Esophagus muscularis mucosa (tissue), 4 donors: ENCODE results near the gene PITRM1.

Experiments
- EP300 ChIP-seq: sonication (generic); formaldehyde crosslinking; IDR thresholded peaks from one replicate; pipeline ENCODE4 v1.6.1; 2017; ENCODE audit warnings: antibody characterized with exemption
- POLR2A ChIP-seq: fragments of 450-650 bp; IDR thresholded peaks from one replicate; pipeline ENCODE4 v1.6.1; 2017; ENCODE audit warnings: antibody characterized with exemption, moderate library complexity, mild to moderate bottlenecking, low read depth
- POLR2AphosphoS5 ChIP-seq, 2 donors: sonication (generic); formaldehyde crosslinking; IDR thresholded peaks; one replicate each; pipeline ENCODE4 v1.6.1; 2017; ENCODE audit warnings: antibody characterized with exemption in 2 of 2
- TF ChIP-seq, protein P1 (sequence below), 3 experiments: fragments of 200-600 bp in 2 of 3; fragments of 450-650 bp in 1 of 3; sonication (generic) in 2 of 3; IDR thresholded peaks; one replicate each; pipeline ENCODE4 v1.5.1; 2017 to 2019; ENCODE audit warnings: antibody characterized with exemption in 3 of 3, mild to moderate bottlenecking in 2 of 3, moderate library complexity in 1 of 3

DNA sequence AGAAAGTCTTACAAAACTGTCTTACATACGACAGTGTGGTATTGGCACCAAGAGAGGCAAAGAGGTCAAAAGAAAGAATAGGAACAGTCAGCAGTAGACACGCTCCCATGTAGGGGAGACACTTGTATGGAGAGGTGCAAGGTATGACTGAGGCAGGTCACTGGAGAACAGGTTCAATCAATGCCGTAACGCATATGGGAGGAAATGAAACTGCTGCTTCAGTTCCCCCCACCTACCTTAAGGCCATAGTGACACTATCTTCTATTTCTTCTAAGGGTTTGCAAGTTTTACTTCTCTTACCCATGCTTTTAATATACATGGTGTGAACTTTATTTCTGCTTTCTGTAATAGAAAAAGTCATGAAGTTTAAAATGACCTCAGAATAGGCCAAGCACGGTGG is 5.5 kb upstream of the PITRM1 start:
- TF ChIP-seq, protein P1, sequence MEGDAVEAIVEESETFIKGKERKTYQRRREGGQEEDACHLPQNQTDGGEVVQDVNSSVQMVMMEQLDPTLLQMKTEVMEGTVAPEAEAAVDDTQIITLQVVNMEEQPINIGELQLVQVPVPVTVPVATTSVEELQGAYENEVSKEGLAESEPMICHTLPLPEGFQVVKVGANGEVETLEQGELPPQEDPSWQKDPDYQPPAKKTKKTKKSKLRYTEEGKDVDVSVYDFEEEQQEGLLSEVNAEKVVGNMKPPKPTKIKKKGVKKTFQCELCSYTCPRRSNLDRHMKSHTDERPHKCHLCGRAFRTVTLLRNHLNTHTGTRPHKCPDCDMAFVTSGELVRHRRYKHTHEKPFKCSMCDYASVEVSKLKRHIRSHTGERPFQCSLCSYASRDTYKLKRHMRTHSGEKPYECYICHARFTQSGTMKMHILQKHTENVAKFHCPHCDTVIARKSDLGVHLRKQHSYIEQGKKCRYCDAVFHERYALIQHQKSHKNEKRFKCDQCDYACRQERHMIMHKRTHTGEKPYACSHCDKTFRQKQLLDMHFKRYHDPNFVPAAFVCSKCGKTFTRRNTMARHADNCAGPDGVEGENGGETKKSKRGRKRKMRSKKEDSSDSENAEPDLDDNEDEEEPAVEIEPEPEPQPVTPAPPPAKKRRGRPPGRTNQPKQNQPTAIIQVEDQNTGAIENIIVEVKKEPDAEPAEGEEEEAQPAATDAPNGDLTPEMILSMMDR (IDR thresholded peaks at IDR 0.05) = no peak
- TF ChIP-seq POLR2A (no peak), EP300 (no peak), POLR2AphosphoS5 (IDR thresholded peaks at IDR 0.05) (no peak)
